Lower lobe of right lung (tissue), 2 donors: ENCODE results near the gene PLPPR1. TPM values are rescaled to one million over a fixed set of nuclear protein-coding genes. Genes with fewer than 3 reads are reported as not detected.

ENCODE experiments used
- ATAC-seq, 2 donors: fragments of 200-7000 bp; cut with Tn5 transposase; one replicate each; pipeline ENCODE4 v1.9.1; 2020 to 2022; ENCODE audit warnings: mild to moderate bottlenecking in 2 of 2, moderate library complexity in 2 of 2
- DNase-seq: peaks from one replicate; pipeline ENCODE4 v3.0.0-alpha.2; 2020
- H3K27ac ChIP-seq: fragments of 200-600 bp; one replicate; pipeline ENCODE4 v1.8.0; 2022
- H3K27me3 ChIP-seq: fragments of 200-600 bp; one replicate; pipeline ENCODE4 v1.8.0; 2022; ENCODE audit warnings: low read depth
- H3K36me3 ChIP-seq: fragments of 200-600 bp; one replicate; pipeline ENCODE4 v1.8.0; 2022; ENCODE audit warnings: mild to moderate bottlenecking
- H3K4me1 ChIP-seq: fragments of 200-600 bp; one replicate; pipeline ENCODE4 v1.8.0; 2022
- H3K4me3 ChIP-seq: fragments of 200-600 bp; one replicate; pipeline ENCODE4 v1.8.0; 2022; ENCODE audit warnings: mild to moderate bottlenecking
- H3K9me3 ChIP-seq: fragments of 200-600 bp; one replicate; pipeline ENCODE4 v1.8.0; 2022
- intact Hi-C: fragments of 100-400 bp; cut with DNase I; formaldehyde crosslinking; loops from one replicate; pipeline ENCODE4 v1.11.0; 2022
- total RNA-seq: library from RNA; stranded (reverse); fragmentation: NEBNext Ultra II Directional; extraction: Animal tissue kit (Norgen Biotek cat#: 25700); gene quantifications from one replicate; pipeline ENCODE4 v1.2.1, GENCODE V29; 2021
- TF ChIP-seq, protein P1 (sequence below): fragments of 200-600 bp; IDR thresholded peaks from one replicate; pipeline ENCODE4 v1.8.0; 2022; ENCODE audit warnings: antibody characterized with exemption, mild to moderate bottlenecking
- donor health status: DM: no; HTN: yes; CAD: no; lungs with severe emphysema.

The PLPPR1 gene
- total RNA-seq, 1 donor from 2014 or later = 5.4 TPM

- intact Hi-C loops = no loop called here
- no peak for ATAC-seq
- H3K4me1 ChIP-seq = no peaks in the 10 kb centered on the region
- no peaks in the 10 kb centered on the region for H3K27me3 ChIP-seq
- no peak overlapping the region for H3K4me3 ChIP-seq
- H3K9me3 ChIP-seq = no peaks in the 10 kb centered on the region
- H3K27ac ChIP-seq = no peak overlapping the region
- TF ChIP-seq, protein P1, sequence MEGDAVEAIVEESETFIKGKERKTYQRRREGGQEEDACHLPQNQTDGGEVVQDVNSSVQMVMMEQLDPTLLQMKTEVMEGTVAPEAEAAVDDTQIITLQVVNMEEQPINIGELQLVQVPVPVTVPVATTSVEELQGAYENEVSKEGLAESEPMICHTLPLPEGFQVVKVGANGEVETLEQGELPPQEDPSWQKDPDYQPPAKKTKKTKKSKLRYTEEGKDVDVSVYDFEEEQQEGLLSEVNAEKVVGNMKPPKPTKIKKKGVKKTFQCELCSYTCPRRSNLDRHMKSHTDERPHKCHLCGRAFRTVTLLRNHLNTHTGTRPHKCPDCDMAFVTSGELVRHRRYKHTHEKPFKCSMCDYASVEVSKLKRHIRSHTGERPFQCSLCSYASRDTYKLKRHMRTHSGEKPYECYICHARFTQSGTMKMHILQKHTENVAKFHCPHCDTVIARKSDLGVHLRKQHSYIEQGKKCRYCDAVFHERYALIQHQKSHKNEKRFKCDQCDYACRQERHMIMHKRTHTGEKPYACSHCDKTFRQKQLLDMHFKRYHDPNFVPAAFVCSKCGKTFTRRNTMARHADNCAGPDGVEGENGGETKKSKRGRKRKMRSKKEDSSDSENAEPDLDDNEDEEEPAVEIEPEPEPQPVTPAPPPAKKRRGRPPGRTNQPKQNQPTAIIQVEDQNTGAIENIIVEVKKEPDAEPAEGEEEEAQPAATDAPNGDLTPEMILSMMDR = no peak
- no peaks in the 10 kb centered on the region for H3K36me3 ChIP-seq
- no peak for DNase-seq
Measured at GRCh38 chr9:101225271-101225670, 196.7 kb downstream of the PLPPR1 start.

- intact Hi-C loops = no loop called here
- no peak for DNase-seq
- H3K36me3 ChIP-seq = no peaks in the 10 kb centered on the region
- no peaks in the 10 kb centered on the region for H3K4me1 ChIP-seq
- no peak overlapping the region for H3K4me3 ChIP-seq
- H3K27me3 ChIP-seq = no peaks in the 10 kb centered on the region
- TF ChIP-seq, protein P1 = no peak
- H3K27ac ChIP-seq = no peak overlapping the region
- no peak for ATAC-seq
- no peaks in the 10 kb centered on the region for H3K9me3 ChIP-seq
Measured at GRCh38 chr9:101226161-101226560, 197.6 kb downstream of the PLPPR1 start.

- no peaks in the 10 kb centered on the region for H3K9me3 ChIP-seq
- no peaks in the 10 kb centered on the region for H3K27me3 ChIP-seq
- intact Hi-C loops = no loop called here
- no peak for DNase-seq
- H3K4me1 ChIP-seq = no peaks in the 10 kb centered on the region
- ATAC-seq = no peak
- no peaks in the 10 kb centered on the region for H3K36me3 ChIP-seq
- no peak overlapping the region for H3K27ac ChIP-seq
- TF ChIP-seq, protein P1 = no peak
- H3K4me3 ChIP-seq = no peak overlapping the region
Measured at GRCh38 chr9:101226803-101227202, 198.3 kb downstream of the PLPPR1 start.

GRCh38 chr9:101229606-101230005, 201.1 kb downstream of the PLPPR1 start:
- DNase-seq = no peak
- Histone ChIP-seq H3K4me3 (no peak overlapping the region), H3K36me3 (no peaks in the 10 kb centered on the region), H3K9me3 (no peaks in the 10 kb centered on the region), H3K27ac (no peak overlapping the region), H3K4me1 (no peaks in the 10 kb centered on the region), H3K27me3 (no peaks in the 10 kb centered on the region)
- TF ChIP-seq, protein P1 = no peak
- no peak for ATAC-seq
- intact Hi-C loops = no loop called here

GRCh38 chr9:101232405-101232977, 204.0 kb downstream of the PLPPR1 start:
- no peak overlapping the region for H3K4me3 ChIP-seq
- no peaks in the 10 kb centered on the region for H3K4me1 ChIP-seq
- DNase-seq (no peak), ATAC-seq (no peak)
- H3K27me3 ChIP-seq = no peaks in the 10 kb centered on the region
- intact Hi-C loops = no loop called here
- H3K27ac ChIP-seq = no peak overlapping the region
- H3K36me3 ChIP-seq = no peaks in the 10 kb centered on the region
- H3K9me3 ChIP-seq = no peaks in the 10 kb centered on the region
- TF ChIP-seq, protein P1 = no peak
